Stimulated activated CD8-positive, alpha-beta memory T cell treated with anti-CD3 and anti-CD28 coated beads, Interleukin-2, amount 100 ng/mL, for 48 hours (primary cell): ENCODE data around the gene TICRR.
"Not testable (repeated sequence)": the region's sequence is repeated elsewhere in the genome, so short reads cannot be mapped to it uniquely, and the experiment has no call there.

ENCODE experiments used
- DNase-seq, 2 donors: peaks; one replicate each; pipeline ENCODE4 v3.0.0-alpha.2; 2020; ENCODE audit warnings: low read depth in 2 of 2

Gene TICRR

GRCh38 chr15:89575146-89575655 lies at the start of gene TICRR:
Gene TICRR (plus strand): TSS chr15:89575469. CDS start chr15:89575587, 118 bp downstream.
- peak; percentile 79 to 91 for DNase-seq

GRCh38 chr15:89526181-89526580 lies 49.1 kb upstream of the TICRR start:
- no peak for DNase-seq

GRCh38 chr15:89526601-89527441 lies 48.4 kb upstream of the TICRR start:
- no peak for DNase-seq

GRCh38 chr15:89528757-89529352 lies 46.4 kb upstream of the TICRR start:
- DNase-seq, result no peak

- DNase-seq, result no peak
Measured at GRCh38 chr15:89530976-89531375, 44.3 kb upstream of the TICRR start.

- DNase-seq, result no peak
Measured at GRCh38 chr15:89531796-89532537, 43.3 kb upstream of the TICRR start.

- DNase-seq, result no peak
Measured at GRCh38 chr15:89533861-89534544, 41.3 kb upstream of the TICRR start.

GRCh38 chr15:89539027-89539426 lies 36.2 kb upstream of the TICRR start:
- no peak for DNase-seq

GRCh38 chr15:89542369-89542768 lies 32.9 kb upstream of the TICRR start:
- DNase-seq, result no peak

GRCh38 chr15:89543389-89543788 lies 31.9 kb upstream of the TICRR start:
- DNase-seq, result no peak

GRCh38 chr15:89549138-89549537 lies 26.1 kb upstream of the TICRR start:
- not testable (repeated sequence) for DNase-seq

- no peak for DNase-seq
Measured at GRCh38 chr15:89550427-89550826, 24.8 kb upstream of the TICRR start.

- DNase-seq, result no peak
Measured at GRCh38 chr15:89551550-89551949, 23.7 kb upstream of the TICRR start.

- no peak for DNase-seq
Measured at GRCh38 chr15:89553632-89554031, 21.6 kb upstream of the TICRR start.

- DNase-seq, result no peak
Measured at GRCh38 chr15:89554247-89554646, 21.0 kb upstream of the TICRR start.

- no peak for DNase-seq
Measured at GRCh38 chr15:89555768-89556167, 19.5 kb upstream of the TICRR start.

GRCh38 chr15:89556413-89557262 lies 18.6 kb upstream of the TICRR start:
- DNase-seq, result no peak

GRCh38 chr15:89559769-89560264 lies 15.5 kb upstream of the TICRR start:
- no peak for DNase-seq

GRCh38 chr15:89566181-89566580 lies 9.1 kb upstream of the TICRR start:
- no peak for DNase-seq

- no peak for DNase-seq
Measured at GRCh38 chr15:89566621-89567294, 8.5 kb upstream of the TICRR start.
